SH-SY5Y (cell line): ENCODE results near the gene GCLC.

Experiments
- GATA2 ChIP-seq: IDR thresholded peaks from 2 replicates; pipeline ENCODE4 v1.6.1; 2011; ENCODE audit warnings: mild to moderate bottlenecking, low read depth, low read length
- GATA3 ChIP-seq: IDR thresholded peaks from 2 replicates; pipeline ENCODE4 v1.6.1; 2011; ENCODE audit warnings: low read depth, mild to moderate bottlenecking, low read length, moderate library complexity

GRCh38 chr6:53564401-53565065 is 19.6 kb upstream of the GCLC start:
- TF ChIP-seq GATA2 (no peak), GATA3 (no peak)
